SU-DHL-6 (cell line): ENCODE data around the gene LDAF1.

Experiments used
- H2AFZ ChIP-seq: fragments of 200-600 bp; sonication (generic); 2 replicates; pipeline ENCODE4 v1.6.1; 2014; ENCODE audit warnings: low read depth, mild to moderate bottlenecking, moderate library complexity, mixed read lengths, antibody characterized with exemption, low read length; ENCODE audit not compliant: severe bottlenecking
- H3F3A ChIP-seq: fragments of 200-600 bp; shearing (Covaris generic); 2 replicates; pipeline ENCODE4 v1.6.0; 2016; ENCODE audit warnings: antibody characterized with exemption, mild to moderate bottlenecking; ENCODE audit not compliant: insufficient read depth
- H3K27ac ChIP-seq: fragments of 200-600 bp; sonication (generic); 2 replicates; pipeline ENCODE4 v1.5.1; 2016; ENCODE audit warnings: low read depth, mild to moderate bottlenecking, low read length, moderate library complexity, mixed read lengths
- H3K27me3 ChIP-seq: fragments of 200-600 bp; sonication (generic), shearing (Covaris generic); 2 replicates; pipeline ENCODE4 v1.6.0; 2014; ENCODE audit warnings: mild to moderate bottlenecking, low read length
- H3K36me3 ChIP-seq: fragments of 200-600 bp; sonication (generic); 2 replicates; pipeline ENCODE4 v1.6.1; 2014; ENCODE audit warnings: mild to moderate bottlenecking, low read length, mixed read lengths
- H3K4me2 ChIP-seq: fragments of 300-600, 200-600 bp; shearing (Covaris generic), sonication (generic); 2 replicates; pipeline ENCODE4 v1.6.0; 2014; ENCODE audit warnings: low read length, low read depth, mild to moderate bottlenecking; ENCODE audit not compliant: poor library complexity, severe bottlenecking
- H3K4me3 ChIP-seq: fragments of 200-600 bp; sonication (generic); 2 replicates; pipeline ENCODE4 v1.5.1; 2014; ENCODE audit warnings: antibody characterized with exemption, low read length, mild to moderate bottlenecking, mixed read lengths; ENCODE audit not compliant: insufficient read depth, poor library complexity, severe bottlenecking
- H3K79me2 ChIP-seq: fragments of 200-600 bp; sonication (generic); 2 replicates; pipeline ENCODE4 v1.6.1; 2014; ENCODE audit warnings: mild to moderate bottlenecking, low read length, moderate library complexity; ENCODE audit not compliant: insufficient read depth
- H3K9ac ChIP-seq: fragments of 200-600 bp; sonication (generic); 2 replicates; pipeline ENCODE4 v1.7.0; 2014; ENCODE audit warnings: mild to moderate bottlenecking, low read length
- H3K9me2 ChIP-seq: fragments of 200-600 bp; sonication (generic); replicated peaks from 2 replicates; pipeline ENCODE4 v1.6.1; 2014; ENCODE audit warnings: low read length; ENCODE audit not compliant: insufficient read depth
- H3K9me3 ChIP-seq: fragments of 200-600 bp; sonication (generic); 2 replicates; pipeline ENCODE4 v1.6.1; 2014; ENCODE audit warnings: low read length, mixed read lengths; ENCODE audit not compliant: insufficient read depth
- H4K20me1 ChIP-seq: fragments of 200-600 bp; sonication (generic); 2 replicates; pipeline ENCODE4 v1.6.1; 2014; ENCODE audit warnings: low read depth, mild to moderate bottlenecking, antibody characterized with exemption, low read length, moderate library complexity, mixed read lengths
- EZH2phosphoT487 ChIP-seq: fragments of 200-600 bp; sonication (generic), shearing (Covaris generic); conservative IDR thresholded peaks from 2 replicates; pipeline ENCODE4 v1.6.1; 2018; ENCODE audit warnings: mild to moderate bottlenecking, antibody characterized with exemption, low read length, moderate library complexity, mixed read lengths
- TF ChIP-seq, protein P1 (sequence below): fragments of 200-600 bp; sonication (generic); IDR thresholded peaks from one replicate; pipeline ENCODE4 v1.5.1; 2017; ENCODE audit warnings: antibody characterized with exemption, mild to moderate bottlenecking, low read length, moderate library complexity; ENCODE audit not compliant: insufficient read depth, poor library complexity, severe bottlenecking

Gene LDAF1

DNA sequence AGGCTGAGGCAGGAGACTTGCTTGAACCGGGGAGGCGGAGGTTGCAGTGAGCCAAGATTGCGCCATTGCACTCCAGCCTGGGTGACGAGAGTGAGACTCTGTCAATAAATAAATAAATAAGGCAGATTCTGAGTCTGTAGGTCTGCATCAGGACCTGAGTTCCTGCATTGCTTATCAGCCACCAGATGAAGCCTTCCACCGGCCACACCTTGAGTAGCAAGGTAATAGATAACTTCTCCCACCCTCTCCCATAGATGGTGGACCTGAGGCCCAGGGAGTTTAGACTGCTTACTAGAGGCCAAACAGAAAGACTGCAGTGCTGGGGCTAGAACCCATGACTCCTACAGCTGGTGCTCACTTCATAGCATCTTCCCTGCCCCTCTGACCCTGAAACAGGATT, 30.8 kb downstream of the LDAF1 start:
- no peak overlapping the region for H3K4me2 ChIP-seq
- H3F3A ChIP-seq, result no peaks in the 10 kb centered on the region
- H3K36me3 ChIP-seq, result no peaks in the 10 kb centered on the region
- H2AFZ ChIP-seq, result no peak overlapping the region
- H4K20me1 ChIP-seq, result no peaks in the 10 kb centered on the region
- H3K27ac ChIP-seq, result no peak overlapping the region
- no peak overlapping the region for H3K4me3 ChIP-seq
- no peak overlapping the region for H3K9ac ChIP-seq
- no peaks in the 10 kb centered on the region for H3K9me3 ChIP-seq
- TF ChIP-seq, protein P1, sequence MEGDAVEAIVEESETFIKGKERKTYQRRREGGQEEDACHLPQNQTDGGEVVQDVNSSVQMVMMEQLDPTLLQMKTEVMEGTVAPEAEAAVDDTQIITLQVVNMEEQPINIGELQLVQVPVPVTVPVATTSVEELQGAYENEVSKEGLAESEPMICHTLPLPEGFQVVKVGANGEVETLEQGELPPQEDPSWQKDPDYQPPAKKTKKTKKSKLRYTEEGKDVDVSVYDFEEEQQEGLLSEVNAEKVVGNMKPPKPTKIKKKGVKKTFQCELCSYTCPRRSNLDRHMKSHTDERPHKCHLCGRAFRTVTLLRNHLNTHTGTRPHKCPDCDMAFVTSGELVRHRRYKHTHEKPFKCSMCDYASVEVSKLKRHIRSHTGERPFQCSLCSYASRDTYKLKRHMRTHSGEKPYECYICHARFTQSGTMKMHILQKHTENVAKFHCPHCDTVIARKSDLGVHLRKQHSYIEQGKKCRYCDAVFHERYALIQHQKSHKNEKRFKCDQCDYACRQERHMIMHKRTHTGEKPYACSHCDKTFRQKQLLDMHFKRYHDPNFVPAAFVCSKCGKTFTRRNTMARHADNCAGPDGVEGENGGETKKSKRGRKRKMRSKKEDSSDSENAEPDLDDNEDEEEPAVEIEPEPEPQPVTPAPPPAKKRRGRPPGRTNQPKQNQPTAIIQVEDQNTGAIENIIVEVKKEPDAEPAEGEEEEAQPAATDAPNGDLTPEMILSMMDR, result no peak
- TF ChIP-seq EZH2phosphoT487, result no peak
- no peaks in the 10 kb centered on the region for H3K9me2 ChIP-seq
- no peaks in the 10 kb centered on the region for H3K79me2 ChIP-seq
- H3K27me3 ChIP-seq, result no peaks in the 10 kb centered on the region

DNA sequence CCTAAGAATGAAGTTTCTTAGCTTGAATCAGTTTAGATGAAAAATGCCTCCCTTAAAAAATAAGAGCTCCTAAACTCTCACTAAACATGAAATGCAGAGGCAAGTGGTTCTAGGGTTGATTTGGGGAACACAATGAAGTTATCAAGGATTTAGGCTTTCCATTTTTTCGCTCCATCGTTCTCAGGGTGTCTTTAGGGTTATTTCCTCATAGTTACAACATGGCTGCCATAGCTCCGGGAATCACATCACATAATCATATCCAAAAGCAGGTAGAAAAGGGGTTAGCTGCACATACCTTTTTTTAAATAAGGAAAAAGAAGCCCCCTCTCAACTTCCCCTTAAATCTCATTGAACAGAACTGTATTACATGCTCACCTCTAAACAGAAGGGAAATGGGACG, 31.5 kb downstream of the LDAF1 start:
- no peak overlapping the region for H3K4me3 ChIP-seq
- no peaks in the 10 kb centered on the region for H3K27me3 ChIP-seq
- TF ChIP-seq, protein P1, result no peak
- TF ChIP-seq EZH2phosphoT487, result no peak

DNA sequence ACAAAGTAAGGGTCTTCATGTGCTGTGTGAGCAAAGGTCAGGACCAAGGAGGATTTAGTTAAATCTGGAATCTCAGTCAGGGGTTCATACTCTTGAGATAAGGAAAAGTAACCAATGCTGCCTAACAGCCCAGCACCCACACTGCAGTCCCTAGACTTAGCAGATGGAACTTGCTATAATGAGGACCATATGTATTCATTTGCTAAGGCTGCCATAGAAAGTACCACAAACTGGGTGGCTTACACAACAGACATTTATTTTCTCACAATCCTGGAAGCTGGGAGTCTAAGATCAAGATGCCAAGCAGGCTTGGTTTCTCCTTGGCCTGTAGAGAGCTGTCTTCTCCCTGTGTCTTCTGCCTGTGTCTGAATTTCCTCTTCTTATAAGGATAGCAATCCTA, 32.1 kb downstream of the LDAF1 start:
- TF ChIP-seq, protein P1, result no peak
- no peak for TF ChIP-seq EZH2phosphoT487
- H3K9me2 ChIP-seq, result no peaks in the 10 kb centered on the region
- H3K79me2 ChIP-seq, result no peaks in the 10 kb centered on the region
- H3K27ac ChIP-seq, result no peak overlapping the region
- no peaks in the 10 kb centered on the region for H3K36me3 ChIP-seq
- no peaks in the 10 kb centered on the region for H4K20me1 ChIP-seq
- H3K4me2 ChIP-seq, result no peak overlapping the region
- H3K9ac ChIP-seq, result no peak overlapping the region
- no peak overlapping the region for H2AFZ ChIP-seq
- H3K27me3 ChIP-seq, result no peaks in the 10 kb centered on the region
- H3K4me3 ChIP-seq, result no peak overlapping the region
- no peaks in the 10 kb centered on the region for H3F3A ChIP-seq
- H3K9me3 ChIP-seq, result no peaks in the 10 kb centered on the region

More for the DNA sequence above, 31.5 kb downstream of the LDAF1 start:
- no peak overlapping the region for H3K27ac ChIP-seq
- H3F3A ChIP-seq, result no peaks in the 10 kb centered on the region
- no peak overlapping the region for H3K9ac ChIP-seq
- no peaks in the 10 kb centered on the region for H3K9me2 ChIP-seq
- no peaks in the 10 kb centered on the region for H3K9me3 ChIP-seq
- no peaks in the 10 kb centered on the region for H3K79me2 ChIP-seq
- H3K36me3 ChIP-seq, result no peaks in the 10 kb centered on the region
- H3K4me2 ChIP-seq, result no peak overlapping the region
- no peak overlapping the region for H2AFZ ChIP-seq
- H4K20me1 ChIP-seq, result no peaks in the 10 kb centered on the region

DNA sequence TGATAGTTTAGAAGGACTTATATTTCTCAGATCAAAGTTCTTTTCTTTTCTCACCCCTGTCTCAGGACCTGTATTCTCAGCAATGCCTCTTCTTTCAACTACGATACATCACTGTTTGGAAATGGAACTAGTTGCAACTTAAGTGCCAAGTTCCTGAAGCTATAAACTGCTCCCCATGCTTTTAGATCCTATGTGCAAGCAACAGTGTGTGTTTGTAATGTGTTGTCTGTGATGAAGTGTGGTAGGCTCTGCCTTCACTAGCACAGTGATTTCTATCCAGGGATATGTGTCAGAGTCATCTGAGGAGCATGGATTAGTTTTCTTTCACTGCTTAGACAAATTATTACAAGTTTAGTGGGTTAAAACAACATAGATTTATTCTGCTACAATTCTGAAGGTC, 34.5 kb downstream of the LDAF1 start:
- Histone ChIP-seq H3K36me3 (no peaks in the 10 kb centered on the region), H3K9me2 (no peaks in the 10 kb centered on the region), H3K4me2 (no peak overlapping the region), H3K9ac (no peak overlapping the region), H3K9me3 (no peaks in the 10 kb centered on the region), H2AFZ (no peak overlapping the region), H3F3A (no peaks in the 10 kb centered on the region), H3K27ac (no peak overlapping the region), H3K4me3 (no peak overlapping the region), H3K79me2 (no peaks in the 10 kb centered on the region), H3K27me3 (no peaks in the 10 kb centered on the region), H4K20me1 (no peaks in the 10 kb centered on the region)
- TF ChIP-seq, protein P1, result no peak
- TF ChIP-seq EZH2phosphoT487, result no peak
